IPS-18a (cell line): ENCODE data around the gene LHX6.

Source experiments
- H3K27ac ChIP-seq: one replicate; pipeline ENCODE4 v1.5.1; 2013; ENCODE audit warnings: low read length
- H3K27me3 ChIP-seq: one replicate; pipeline ENCODE4 v1.6.1; 2013; ENCODE audit warnings: mild to moderate bottlenecking, low read length; ENCODE audit not compliant: control insufficient read depth, insufficient read depth
- H3K36me3 ChIP-seq: one replicate; pipeline ENCODE4 v1.6.1; 2013; ENCODE audit warnings: low read depth, low read length; ENCODE audit not compliant: control insufficient read depth
- H3K4me1 ChIP-seq: one replicate; pipeline ENCODE4 v1.6.1; 2013; ENCODE audit warnings: low read depth, low read length; ENCODE audit not compliant: control insufficient read depth
- H3K4me3 ChIP-seq: one replicate; pipeline ENCODE4 v1.5.1; 2013; ENCODE audit warnings: low read length
- H3K9ac ChIP-seq: one replicate; pipeline ENCODE4 v1.6.1; 2013; ENCODE audit warnings: mild to moderate bottlenecking, low read length, moderate library complexity
- H3K9me3 ChIP-seq: one replicate; pipeline ENCODE4 v1.6.1; 2013; ENCODE audit warnings: low read depth, low read length; ENCODE audit not compliant: control insufficient read depth

LHX6 gene

DNA sequence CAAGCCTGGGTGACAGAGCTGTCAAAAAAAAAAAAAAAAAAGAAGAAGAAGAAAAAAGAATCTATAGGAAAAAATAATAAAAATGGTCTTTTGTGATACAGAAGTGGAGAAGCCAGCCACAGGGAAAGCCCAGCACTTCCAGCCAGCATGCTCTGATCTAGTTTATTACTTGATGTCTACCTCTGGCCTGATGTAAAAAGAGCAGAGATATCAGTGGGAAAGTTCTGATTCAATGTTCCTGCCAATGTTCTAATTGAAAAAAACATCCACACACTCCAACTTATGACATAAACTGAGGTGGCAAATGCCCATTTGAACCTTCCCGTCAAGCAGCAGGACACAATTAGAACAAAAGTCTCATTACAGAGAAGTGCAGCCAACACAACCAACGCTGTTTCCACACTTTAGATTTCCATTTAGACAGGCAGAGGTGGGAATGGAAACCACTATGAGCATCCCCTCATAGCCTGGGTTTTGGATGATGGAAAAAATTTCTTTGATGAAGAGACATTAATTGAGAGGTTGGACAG is 30.2 kb upstream of the LHX6 start:
- no peak overlapping the region for H3K27ac ChIP-seq
- H3K9me3 ChIP-seq: no peaks in the 10 kb centered on the region
- H3K9ac ChIP-seq: no peak overlapping the region
- H3K36me3 ChIP-seq: peaks cover 14% of the 10 kb centered on the region
- H3K4me1 ChIP-seq: peaks cover 4% of the 10 kb centered on the region
- H3K4me3 ChIP-seq: no peak overlapping the region
- no peaks in the 10 kb centered on the region for H3K27me3 ChIP-seq

DNA sequence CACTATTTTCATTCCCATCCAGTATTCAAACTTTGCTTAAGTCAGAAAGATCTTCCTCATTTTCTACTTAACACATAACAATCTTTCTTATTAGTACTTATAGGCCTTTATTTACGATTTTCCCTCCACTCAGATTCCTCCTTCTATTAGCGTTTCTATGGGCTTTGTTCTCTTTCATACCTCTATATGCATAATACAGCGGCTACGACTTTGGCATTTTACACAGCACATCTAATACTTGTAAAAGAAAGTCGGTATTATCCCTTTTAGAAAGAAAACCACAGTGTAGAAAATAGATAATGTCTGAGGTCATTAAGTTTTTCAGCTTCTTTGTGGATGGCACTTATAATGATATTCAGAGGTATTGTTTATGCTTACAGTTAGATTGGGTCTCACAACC is 27.4 kb upstream of the LHX6 start:
- no peak overlapping the region for H3K27ac ChIP-seq
- H3K9me3 ChIP-seq: no peaks in the 10 kb centered on the region
- H3K4me3 ChIP-seq: no peak overlapping the region
- H3K4me1 ChIP-seq: peaks cover 11% of the 10 kb centered on the region
- H3K27me3 ChIP-seq: no peaks in the 10 kb centered on the region
- H3K36me3 ChIP-seq: peaks cover 20% of the 10 kb centered on the region
- no peak overlapping the region for H3K9ac ChIP-seq

DNA sequence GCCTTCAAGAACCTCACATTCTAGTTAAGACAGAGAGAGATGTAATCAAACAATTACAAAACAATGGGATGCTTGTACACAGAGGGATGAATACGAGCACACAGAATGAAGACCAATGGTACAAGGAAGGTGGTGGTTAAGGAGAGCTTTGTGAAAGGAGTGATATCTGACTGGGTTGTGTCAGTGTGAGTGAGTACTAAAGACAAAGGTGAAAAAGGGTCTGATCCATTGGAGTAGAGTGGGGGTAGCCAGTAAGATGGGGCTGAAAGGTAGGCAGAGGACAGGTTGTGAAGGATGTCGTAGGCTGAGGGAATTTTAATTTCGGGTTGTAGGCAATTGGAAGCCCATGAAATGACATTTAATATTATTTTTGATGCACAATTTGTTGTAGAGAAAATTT is 26.0 kb upstream of the LHX6 start:
- Histone ChIP-seq H3K27ac (no peak overlapping the region), H3K4me3 (no peak overlapping the region), H3K36me3 (peaks cover 21% of the 10 kb centered on the region), H3K9ac (no peak overlapping the region), H3K4me1 (peaks cover 11% of the 10 kb centered on the region), H3K9me3 (no peaks in the 10 kb centered on the region), H3K27me3 (no peaks in the 10 kb centered on the region)

DNA sequence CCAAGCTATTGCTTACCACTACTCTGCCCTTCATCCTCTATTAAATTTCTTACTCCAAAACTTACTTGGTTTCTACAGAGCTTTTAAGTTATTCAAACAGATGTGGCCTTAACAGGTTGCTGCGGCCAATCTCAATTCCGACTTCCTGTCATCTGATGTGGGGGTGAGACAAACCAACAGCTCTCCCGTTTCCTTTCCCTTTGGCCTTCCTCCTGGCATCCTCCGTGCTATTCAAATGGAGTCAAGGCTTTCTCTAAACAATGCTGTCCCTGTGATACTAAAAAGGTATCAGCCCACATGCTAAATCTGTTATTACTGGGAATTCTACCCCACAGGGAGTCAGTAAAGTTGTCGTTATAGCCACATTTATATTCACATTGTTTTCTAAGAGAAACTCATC is 24.0 kb upstream of the LHX6 start:
- Histone ChIP-seq H3K27me3 (no peaks in the 10 kb centered on the region), H3K4me3 (no peak overlapping the region), H3K27ac (no peak overlapping the region), H3K9me3 (no peaks in the 10 kb centered on the region), H3K4me1 (peaks cover 11% of the 10 kb centered on the region), H3K36me3 (peaks cover 16% of the 10 kb centered on the region), H3K9ac (no peak overlapping the region)

DNA sequence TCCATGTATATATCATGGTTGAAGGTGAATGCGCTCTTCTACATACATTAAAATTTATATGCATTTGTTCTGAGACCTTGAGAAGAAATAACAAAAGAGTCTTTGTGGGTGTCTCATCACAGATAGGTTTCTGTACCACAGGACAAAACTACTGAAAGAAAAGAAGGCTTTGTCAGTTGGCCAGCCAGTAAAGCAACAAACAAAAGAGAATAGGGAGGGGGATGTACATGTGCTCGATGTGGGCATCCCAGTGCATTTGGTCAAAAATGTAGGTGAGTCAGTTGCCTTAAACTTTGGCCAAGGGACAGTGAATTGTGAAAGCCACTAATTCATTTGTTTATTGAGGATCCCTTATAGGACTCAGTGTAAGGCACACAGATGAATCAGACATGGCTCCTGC is 22.6 kb upstream of the LHX6 start:
- H3K9ac ChIP-seq: no peak overlapping the region
- H3K36me3 ChIP-seq: peaks cover 26% of the 10 kb centered on the region
- no peaks in the 10 kb centered on the region for H3K27me3 ChIP-seq
- no peak overlapping the region for H3K4me3 ChIP-seq
- no peaks in the 10 kb centered on the region for H3K9me3 ChIP-seq
- H3K27ac ChIP-seq: no peak overlapping the region
- peaks cover 11% of the 10 kb centered on the region for H3K4me1 ChIP-seq

DNA sequence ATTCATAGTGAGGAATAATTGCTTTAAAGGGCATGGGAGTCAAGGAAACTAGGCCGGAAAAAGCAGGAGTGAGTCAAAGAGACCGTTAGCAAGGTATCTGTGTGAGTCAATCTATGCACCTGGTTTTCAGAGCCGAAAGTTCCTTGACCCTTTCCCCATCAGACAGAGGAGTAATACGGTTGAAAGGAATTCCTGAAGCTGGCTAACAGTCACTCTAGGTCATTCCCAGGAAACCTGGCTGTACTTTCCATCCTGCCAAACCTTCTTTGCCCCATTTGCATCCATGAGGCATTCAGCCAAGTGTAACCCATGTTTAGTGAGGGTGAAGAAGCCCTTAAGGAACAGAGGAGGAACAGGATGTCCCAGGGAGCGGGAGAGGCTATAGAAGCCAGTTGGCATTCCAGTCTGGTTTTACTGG is 19.7 kb upstream of the LHX6 start:
- Histone ChIP-seq H3K27ac (no peak overlapping the region), H3K9me3 (no peaks in the 10 kb centered on the region), H3K4me1 (peaks cover 11% of the 10 kb centered on the region), H3K27me3 (no peaks in the 10 kb centered on the region), H3K9ac (no peak overlapping the region), H3K36me3 (peaks cover 46% of the 10 kb centered on the region), H3K4me3 (no peak overlapping the region)

DNA sequence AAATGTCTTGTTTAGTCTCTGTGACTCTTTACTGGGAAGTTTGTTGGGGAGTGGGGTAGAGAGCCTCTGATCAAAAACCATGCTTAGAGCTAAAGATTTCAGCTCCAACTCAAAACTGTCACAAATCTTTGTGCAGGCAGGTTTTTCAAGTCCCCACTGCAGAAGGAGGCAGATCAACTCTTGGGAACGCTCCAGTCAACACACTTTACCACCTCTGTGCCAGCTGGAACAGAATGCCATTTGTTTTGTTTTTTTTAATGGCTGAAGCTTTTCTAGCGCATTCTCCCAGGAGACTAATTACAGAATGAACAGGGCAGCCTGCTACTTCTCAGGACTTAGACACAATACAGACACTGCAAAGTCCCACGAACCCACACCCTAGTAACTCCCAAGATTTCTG is 17.9 kb upstream of the LHX6 start:
- Histone ChIP-seq H3K27me3 (no peaks in the 10 kb centered on the region), H3K9me3 (no peaks in the 10 kb centered on the region), H3K36me3 (peaks cover 51% of the 10 kb centered on the region), H3K27ac (no peak overlapping the region), H3K4me1 (no peaks in the 10 kb centered on the region), H3K4me3 (no peak overlapping the region), H3K9ac (no peak overlapping the region)

DNA sequence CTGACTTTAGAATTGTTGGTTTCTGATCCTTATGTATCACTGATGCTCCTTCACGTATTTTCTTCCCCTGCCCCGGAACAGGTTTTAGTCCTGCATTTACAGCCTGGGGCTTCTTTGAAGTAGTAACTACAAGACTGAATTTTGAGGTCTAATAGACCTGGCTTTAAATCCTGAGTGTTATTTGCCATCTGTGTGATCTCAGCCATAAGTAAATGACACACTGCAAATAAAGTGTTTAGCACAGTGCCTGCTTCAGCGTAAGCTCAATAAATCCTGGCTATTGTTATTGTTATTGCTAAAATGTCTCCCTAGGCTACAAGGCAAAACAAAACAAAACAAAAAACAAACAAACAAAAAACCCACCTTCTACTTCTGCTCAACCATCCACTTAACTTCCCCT is 15.6 kb upstream of the LHX6 start:
- no peaks in the 10 kb centered on the region for H3K9me3 ChIP-seq
- H3K4me3 ChIP-seq: no peak overlapping the region
- H3K27me3 ChIP-seq: no peaks in the 10 kb centered on the region
- no peak overlapping the region for H3K27ac ChIP-seq
- H3K36me3 ChIP-seq: peaks cover 56% of the 10 kb centered on the region
- H3K9ac ChIP-seq: no peak overlapping the region
- no peaks in the 10 kb centered on the region for H3K4me1 ChIP-seq

DNA sequence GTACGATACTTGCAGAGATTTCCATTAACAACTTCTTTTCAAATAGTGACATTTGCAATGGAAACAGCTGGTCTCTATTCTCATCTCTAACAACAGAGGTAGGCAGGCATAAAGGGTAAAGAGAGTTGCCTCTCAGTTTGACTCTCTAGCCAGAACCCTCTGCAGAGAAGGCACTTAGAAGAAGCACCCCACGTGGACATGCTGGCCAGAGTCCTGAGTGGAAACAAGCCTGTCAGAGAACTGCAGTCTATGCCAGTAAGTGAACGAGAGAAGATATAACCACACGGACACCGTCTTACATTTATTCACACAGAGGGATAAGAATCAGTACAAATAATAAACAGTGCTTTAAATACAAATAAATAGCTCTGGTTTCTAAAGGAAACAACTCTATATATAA is 11.0 kb upstream of the LHX6 start:
- Histone ChIP-seq H3K4me1 (no peaks in the 10 kb centered on the region), H3K36me3 (peaks cover 36% of the 10 kb centered on the region), H3K9me3 (no peaks in the 10 kb centered on the region), H3K27me3 (no peaks in the 10 kb centered on the region), H3K4me3 (no peak overlapping the region), H3K27ac (no peak overlapping the region), H3K9ac (no peak overlapping the region)

DNA sequence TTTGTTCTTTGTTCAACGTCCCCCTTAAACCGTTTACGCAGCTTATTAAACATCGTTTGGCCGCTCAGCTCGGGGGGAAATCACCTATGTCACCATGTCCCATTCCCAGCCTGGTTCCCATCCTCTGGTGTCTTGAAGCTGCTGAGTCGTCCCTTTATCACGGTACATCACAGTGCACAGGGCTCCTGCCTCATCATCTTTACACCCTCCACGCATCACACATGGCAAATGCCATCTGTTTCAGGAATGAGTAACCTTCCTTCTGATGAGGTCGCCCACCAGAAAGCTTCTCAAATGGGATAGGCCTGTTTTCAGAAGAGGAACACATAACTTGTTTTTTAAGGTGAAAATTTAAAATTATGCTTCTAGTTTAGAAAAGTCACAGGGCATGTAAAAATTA is 7.9 kb upstream of the LHX6 start:
- peaks cover 7% of the 10 kb centered on the region for H3K27me3 ChIP-seq
- no peaks in the 10 kb centered on the region for H3K4me1 ChIP-seq

DNA sequence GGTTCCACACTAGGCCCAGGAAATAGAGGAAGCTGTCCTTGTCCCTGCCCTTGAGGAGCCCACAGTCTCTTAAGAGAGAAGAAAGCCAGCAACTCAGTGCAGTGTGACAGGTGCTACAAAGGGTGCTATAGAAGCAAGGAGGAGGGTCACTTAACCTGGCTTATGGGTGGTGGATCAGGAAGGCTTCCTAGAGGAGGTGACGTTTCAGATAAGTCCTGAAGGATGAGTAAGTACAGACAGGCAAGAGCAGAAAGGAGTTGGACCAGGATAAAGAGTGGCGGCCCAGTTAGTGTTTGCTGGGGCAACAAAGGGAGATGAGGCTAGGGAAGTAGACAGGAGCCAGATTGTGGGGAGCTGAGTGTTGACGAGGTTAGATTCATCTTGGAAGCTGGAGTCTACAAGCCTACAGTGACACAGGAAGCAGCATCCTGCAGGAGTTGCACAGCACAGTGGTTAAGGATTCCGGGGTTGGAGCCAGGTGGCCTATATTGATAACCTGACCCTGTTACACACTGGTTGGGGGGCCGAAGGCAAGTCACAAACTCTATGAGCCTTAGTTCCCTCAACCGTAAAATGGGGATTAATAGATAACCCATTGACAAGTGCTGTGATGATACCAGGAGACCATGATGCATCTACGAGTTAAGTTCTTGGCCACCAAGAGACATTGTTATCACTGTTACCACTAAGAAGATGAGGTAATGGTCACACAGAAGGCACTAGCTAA is 5.4 kb upstream of the LHX6 start:
- no peaks in the 10 kb centered on the region for H3K4me1 ChIP-seq
- peaks cover 32% of the 10 kb centered on the region for H3K27me3 ChIP-seq
- H3K9me3 ChIP-seq: no peaks in the 10 kb centered on the region
- H3K9ac ChIP-seq: no peak overlapping the region
- H3K27ac ChIP-seq: no peak overlapping the region
- H3K4me3 ChIP-seq: no peak overlapping the region
- no peaks in the 10 kb centered on the region for H3K36me3 ChIP-seq

More for the DNA sequence above, 7.9 kb upstream of the LHX6 start:
- Histone ChIP-seq H3K36me3 (peaks cover 17% of the 10 kb centered on the region), H3K4me3 (no peak overlapping the region), H3K27ac (no peak overlapping the region), H3K9me3 (no peaks in the 10 kb centered on the region), H3K9ac (no peak overlapping the region)

DNA sequence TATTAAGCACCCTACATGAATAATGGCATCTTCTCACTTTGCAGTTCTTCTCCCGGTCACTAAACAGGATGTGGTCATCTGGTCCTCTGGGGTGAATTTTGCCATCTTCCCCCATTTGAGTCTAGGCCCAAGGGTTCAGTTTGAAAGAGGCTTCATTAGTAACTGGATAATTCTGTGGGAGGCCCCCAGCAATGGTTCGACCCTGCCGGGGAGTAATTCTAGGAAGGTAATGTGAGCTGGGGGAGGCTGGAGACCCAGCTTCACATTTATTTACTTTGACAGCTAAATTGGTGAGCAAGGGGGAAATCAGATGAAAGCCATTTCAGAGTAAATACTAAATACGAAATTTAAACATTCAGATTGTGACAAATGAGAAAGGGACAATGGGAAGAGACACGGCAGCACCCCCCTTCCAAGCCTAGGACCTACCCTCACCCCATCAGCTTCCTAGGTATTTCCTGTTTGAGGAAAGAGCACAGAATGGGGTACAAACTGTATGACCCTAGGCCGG is 4.1 kb upstream of the LHX6 start:
- H3K9ac ChIP-seq: no peak overlapping the region
- H3K4me1 ChIP-seq: no peaks in the 10 kb centered on the region
- H3K4me3 ChIP-seq: no peak overlapping the region
- H3K27ac ChIP-seq: no peak overlapping the region
- peaks cover 45% of the 10 kb centered on the region for H3K27me3 ChIP-seq
- H3K9me3 ChIP-seq: no peaks in the 10 kb centered on the region
- no peaks in the 10 kb centered on the region for H3K36me3 ChIP-seq
